Neural crest cell (in vitro differentiated cells): ENCODE data around the gene ERC1. TPM values are rescaled to one million over a fixed set of nuclear protein-coding genes. Genes with fewer than 3 reads are reported as not detected.
"Not testable (repeated sequence)": the region's sequence is repeated elsewhere in the genome, so short reads cannot be mapped to it uniquely, and the experiment has no call there.

ENCODE experiments used
- DNase-seq: peaks from one replicate; pipeline ENCODE4 v3.0.0; 2021; ENCODE audit warnings: low read depth, mixed read lengths, low spot score
- H3K27ac Mint-ChIP-seq: one replicate; pipeline ENCODE4 v1.8.0; 2021; ENCODE audit warnings: mild to moderate bottlenecking, mixed read lengths; ENCODE audit not compliant: unreplicated experiment
- H3K27me3 Mint-ChIP-seq: 2 replicates; pipeline ENCODE4 v1.8.0; 2021; ENCODE audit warnings: low read depth, mild to moderate bottlenecking, mixed read lengths
- H3K36me3 Mint-ChIP-seq: 2 replicates; pipeline ENCODE4 v1.8.0; 2021; ENCODE audit warnings: low read depth, mild to moderate bottlenecking, mixed read lengths
- H3K4me1 Mint-ChIP-seq: 2 replicates; pipeline ENCODE4 v1.8.0; 2021; ENCODE audit warnings: mixed read lengths
- H3K4me3 Mint-ChIP-seq: one replicate; pipeline ENCODE4 v1.8.0; 2021; ENCODE audit warnings: mild to moderate bottlenecking, mixed read lengths
- H3K9me3 Mint-ChIP-seq: 2 replicates; pipeline ENCODE4 v1.8.0; 2021; ENCODE audit warnings: mixed read lengths
- total RNA-seq: library from RNA; stranded (reverse); gene quantifications from 2 replicates; pipeline ENCODE4 v1.2.1, GENCODE V29; 2021
- TF ChIP-seq, protein P1 (sequence below): fragments of 200-600 bp; sonication (generic); conservative IDR thresholded peaks from 2 replicates; pipeline ENCODE4 v1.5.0; 2021; ENCODE audit warnings: antibody characterized with exemption, mild to moderate bottlenecking

The ERC1 gene
- total RNA-seq, 1 donor from 2014 or later: 38.9 TPM

- TF ChIP-seq, protein P1, sequence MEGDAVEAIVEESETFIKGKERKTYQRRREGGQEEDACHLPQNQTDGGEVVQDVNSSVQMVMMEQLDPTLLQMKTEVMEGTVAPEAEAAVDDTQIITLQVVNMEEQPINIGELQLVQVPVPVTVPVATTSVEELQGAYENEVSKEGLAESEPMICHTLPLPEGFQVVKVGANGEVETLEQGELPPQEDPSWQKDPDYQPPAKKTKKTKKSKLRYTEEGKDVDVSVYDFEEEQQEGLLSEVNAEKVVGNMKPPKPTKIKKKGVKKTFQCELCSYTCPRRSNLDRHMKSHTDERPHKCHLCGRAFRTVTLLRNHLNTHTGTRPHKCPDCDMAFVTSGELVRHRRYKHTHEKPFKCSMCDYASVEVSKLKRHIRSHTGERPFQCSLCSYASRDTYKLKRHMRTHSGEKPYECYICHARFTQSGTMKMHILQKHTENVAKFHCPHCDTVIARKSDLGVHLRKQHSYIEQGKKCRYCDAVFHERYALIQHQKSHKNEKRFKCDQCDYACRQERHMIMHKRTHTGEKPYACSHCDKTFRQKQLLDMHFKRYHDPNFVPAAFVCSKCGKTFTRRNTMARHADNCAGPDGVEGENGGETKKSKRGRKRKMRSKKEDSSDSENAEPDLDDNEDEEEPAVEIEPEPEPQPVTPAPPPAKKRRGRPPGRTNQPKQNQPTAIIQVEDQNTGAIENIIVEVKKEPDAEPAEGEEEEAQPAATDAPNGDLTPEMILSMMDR: no peak
- H3K27ac Mint-ChIP-seq: no peak overlapping the region
- H3K4me3 Mint-ChIP-seq: no peak overlapping the region
- H3K36me3 Mint-ChIP-seq: no peaks in the 10 kb centered on the region
- peaks cover 5% of the 10 kb centered on the region for H3K4me1 Mint-ChIP-seq
- no peaks in the 10 kb centered on the region for H3K9me3 Mint-ChIP-seq
- no peak for DNase-seq
- H3K27me3 Mint-ChIP-seq: no peaks in the 10 kb centered on the region
Observed at GRCh38 chr12:1206118-1206734, 215.2 kb downstream of the ERC1 start.

GRCh38 chr12:1207276-1207675 lies 216.3 kb downstream of the ERC1 start:
- peaks cover 7% of the 10 kb centered on the region for H3K4me1 Mint-ChIP-seq
- H3K27me3 Mint-ChIP-seq: no peaks in the 10 kb centered on the region
- H3K4me3 Mint-ChIP-seq: no peak overlapping the region
- H3K9me3 Mint-ChIP-seq: no peaks in the 10 kb centered on the region
- TF ChIP-seq, protein P1: no peak
- H3K36me3 Mint-ChIP-seq: no peaks in the 10 kb centered on the region
- no peak for DNase-seq
- no peak overlapping the region for H3K27ac Mint-ChIP-seq

DNA sequence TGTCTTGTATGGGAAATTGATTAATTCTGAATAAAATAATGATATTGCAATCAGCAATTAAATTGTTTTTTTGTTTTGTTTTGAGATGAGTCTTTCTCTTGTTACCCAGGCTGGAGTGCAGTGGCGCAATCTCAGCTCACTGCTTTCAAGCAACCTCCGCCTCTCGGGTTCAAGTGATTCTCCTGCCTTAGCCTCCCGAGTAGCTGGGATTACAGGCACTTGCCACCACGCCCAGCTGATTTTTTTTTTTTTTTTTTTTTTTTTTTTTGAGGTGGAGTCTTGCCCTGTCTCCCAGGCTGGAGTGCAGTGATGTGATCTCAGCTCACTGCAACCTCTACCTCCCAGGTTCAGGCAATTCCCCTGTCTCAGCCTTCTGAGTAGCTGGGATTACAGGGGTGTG lies 217.7 kb downstream of the ERC1 start:
- H3K36me3 Mint-ChIP-seq: not testable (repeated sequence)

GRCh38 chr12:1212526-1212925 lies 221.5 kb downstream of the ERC1 start:
- no peak for DNase-seq

More for the DNA sequence above, 217.7 kb downstream of the ERC1 start:
- H3K4me3 Mint-ChIP-seq, H3K27ac Mint-ChIP-seq, H3K9me3 Mint-ChIP-seq, H3K4me1 Mint-ChIP-seq, DNase-seq, H3K27me3 Mint-ChIP-seq: not testable (repeated sequence)

DNA sequence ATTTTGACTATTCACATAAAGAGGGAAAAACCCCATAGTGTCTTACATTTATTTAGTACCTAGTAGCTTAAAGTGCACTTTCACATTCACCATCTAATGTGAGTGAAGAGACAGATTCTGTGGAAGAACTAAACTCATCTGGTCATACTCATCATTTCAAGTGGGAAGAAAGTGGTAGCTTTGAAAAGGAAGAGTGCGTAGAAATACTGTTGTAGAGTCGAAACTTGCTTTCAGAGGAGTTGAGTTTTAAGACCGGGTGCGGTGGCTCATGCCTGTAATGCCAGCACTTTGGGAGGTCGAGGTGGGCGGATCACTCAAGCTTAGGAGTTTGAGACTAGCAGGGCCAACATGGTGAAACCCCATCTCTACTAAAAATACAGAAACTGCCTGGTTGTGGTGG lies 222.2 kb downstream of the ERC1 start:
- Mint-ChIP-seq H3K4me1 (peaks cover 4% of the 10 kb centered on the region), H3K9me3 (no peaks in the 10 kb centered on the region), H3K36me3 (no peaks in the 10 kb centered on the region), H3K27ac (no peak overlapping the region), H3K4me3 (no peak overlapping the region), H3K27me3 (no peaks in the 10 kb centered on the region)
- no peak for DNase-seq
- TF ChIP-seq, protein P1: no peak

More at GRCh38 chr12:1212526-1212925, 221.5 kb downstream of the ERC1 start:
- H3K9me3 Mint-ChIP-seq: no peaks in the 10 kb centered on the region
- H3K4me3 Mint-ChIP-seq: no peak overlapping the region
- no peaks in the 10 kb centered on the region for H3K36me3 Mint-ChIP-seq
- TF ChIP-seq, protein P1: no peak
- no peaks in the 10 kb centered on the region for H3K27me3 Mint-ChIP-seq
- H3K4me1 Mint-ChIP-seq: peaks cover 4% of the 10 kb centered on the region
- no peak overlapping the region for H3K27ac Mint-ChIP-seq

- Mint-ChIP-seq H3K27ac (no peak overlapping the region), H3K9me3 (no peaks in the 10 kb centered on the region), H3K4me1 (peaks cover 4% of the 10 kb centered on the region), H3K27me3 (no peaks in the 10 kb centered on the region), H3K36me3 (no peaks in the 10 kb centered on the region), H3K4me3 (no peak overlapping the region)
- TF ChIP-seq, protein P1: no peak
- DNase-seq: no peak
Observed at GRCh38 chr12:1213618-1214205, 222.7 kb downstream of the ERC1 start.
